A549 (cell line): ENCODE data around the gene DMRT1.

Source experiments
- CEBPB ChIP-seq, 2 experiments: fragments of >200 bp in 1 of 2; sonication (Bioruptor Twin) in 1 of 2; formaldehyde crosslinking in 1 of 2; IDR thresholded peaks; 2 replicates each; pipeline ENCODE4 v1.6.1; 2012 to 2016
- CTCF ChIP-seq: fragments of >200 bp; sonication (Bioruptor Twin); formaldehyde crosslinking; IDR thresholded peaks from 3 replicates; pipeline ENCODE4 v1.5.1; 2016
- NFE2L2 ChIP-seq: fragments of 150-350 bp; conservative IDR thresholded peaks from 2 replicates; pipeline ENCODE4 v1.6.1; 2014; ENCODE audit warnings: low read length
- POLR2A ChIP-seq: IDR thresholded peaks from 2 replicates; pipeline ENCODE4 v1.6.1; 2012; ENCODE audit warnings: mild to moderate bottlenecking, low read length
- SMC3 ChIP-seq: fragments of >200 bp; sonication (Bioruptor Twin); formaldehyde crosslinking; IDR thresholded peaks from 3 replicates; pipeline ENCODE4 v1.6.1; 2018; ENCODE audit warnings: inconsistent platforms

GRCh38 chr9:886886-887285 is 45.4 kb downstream of the DMRT1 start:
- no peak for TF ChIP-seq CTCF
- TF ChIP-seq SMC3 = no peak
- TF ChIP-seq CEBPB (IDR thresholded peaks at IDR 0.05) = no peak
- no peak for TF ChIP-seq POLR2A
- no peak for TF ChIP-seq NFE2L2
